Loucy (cell line): ENCODE measurements around the gene SLAIN1.

Experiments
- H2AFZ ChIP-seq: fragments of 200-600 bp; sonication (generic); 2 replicates; pipeline ENCODE4 v1.6.0; 2016; ENCODE audit warnings: antibody characterized with exemption, mild to moderate bottlenecking, low read length, moderate library complexity
- H3F3A ChIP-seq: fragments of 200-600 bp; 2 replicates; pipeline ENCODE4 v1.6.0; 2016; ENCODE audit warnings: antibody characterized with exemption, low read depth, mild to moderate bottlenecking
- H3K27me3 ChIP-seq: fragments of 200-600 bp; sonication (generic); 2 replicates; pipeline ENCODE4 v1.6.1; 2014; ENCODE audit warnings: low read length, mild to moderate bottlenecking; ENCODE audit not compliant: insufficient read depth, poor library complexity, severe bottlenecking
- H3K36me3 ChIP-seq: fragments of 200-600 bp; sonication (generic); 2 replicates; pipeline ENCODE4 v1.6.1; 2016; ENCODE audit warnings: low read length; ENCODE audit not compliant: insufficient read depth
- H3K4me1 ChIP-seq: fragments of 200-600 bp; sonication (generic); 2 replicates; pipeline ENCODE4 v1.5.1; 2014; ENCODE audit warnings: low read length, mild to moderate bottlenecking; ENCODE audit not compliant: insufficient read depth, poor library complexity, severe bottlenecking
- H3K4me2 ChIP-seq: fragments of 200-600 bp; sonication (generic); 2 replicates; pipeline ENCODE4 v1.6.0; 2014; ENCODE audit warnings: antibody characterized with exemption, low read length, low read depth, mild to moderate bottlenecking; ENCODE audit not compliant: poor library complexity, severe bottlenecking
- H3K4me3 ChIP-seq: fragments of 200-600 bp; sonication (generic); 2 replicates; pipeline ENCODE4 v1.5.1; 2014; ENCODE audit warnings: low read length, mild to moderate bottlenecking, mixed read lengths; ENCODE audit not compliant: poor library complexity, severe bottlenecking
- H3K79me2 ChIP-seq: fragments of 200-600 bp; sonication (generic); 2 replicates; pipeline ENCODE4 v1.6.1; 2014; ENCODE audit warnings: low read length; ENCODE audit not compliant: insufficient read depth
- H3K9ac ChIP-seq: fragments of 200-600 bp; sonication (generic); 2 replicates; pipeline ENCODE4 v1.6.0; 2014; ENCODE audit warnings: mild to moderate bottlenecking, low read depth, low read length, moderate library complexity; ENCODE audit not compliant: poor library complexity, severe bottlenecking
- H3K9me2 ChIP-seq: fragments of 200-600 bp; sonication (generic); replicated peaks from 2 replicates; pipeline ENCODE4 v1.6.1; 2016; ENCODE audit warnings: low read depth, low read length, mixed read lengths
- H3K9me3 ChIP-seq: fragments of 200-600 bp; sonication (generic); 2 replicates; pipeline ENCODE4 v1.6.1; 2014; ENCODE audit warnings: mild to moderate bottlenecking, antibody characterized with exemption, low read length, low read depth; ENCODE audit not compliant: insufficient read depth
- H4K20me1 ChIP-seq: fragments of 200-600 bp; sonication (generic); 2 replicates; pipeline ENCODE4 v1.6.0; 2014; ENCODE audit warnings: antibody characterized with exemption, low read length, mild to moderate bottlenecking; ENCODE audit not compliant: insufficient read depth, poor library complexity, severe bottlenecking
- EZH2phosphoT487 ChIP-seq: fragments of 200-600 bp; IDR thresholded peaks from 2 replicates; pipeline ENCODE4 v1.6.1; 2018; ENCODE audit warnings: antibody characterized with exemption, mild to moderate bottlenecking, moderate library complexity, borderline replicate concordance
- TF ChIP-seq, protein P1 (sequence below): fragments of 200-600 bp; sonication (generic); conservative IDR thresholded peaks from 2 replicates; pipeline ENCODE4 v1.5.1; 2014; ENCODE audit warnings: mild to moderate bottlenecking, antibody characterized with exemption, low read length

Gene SLAIN1

DNA sequence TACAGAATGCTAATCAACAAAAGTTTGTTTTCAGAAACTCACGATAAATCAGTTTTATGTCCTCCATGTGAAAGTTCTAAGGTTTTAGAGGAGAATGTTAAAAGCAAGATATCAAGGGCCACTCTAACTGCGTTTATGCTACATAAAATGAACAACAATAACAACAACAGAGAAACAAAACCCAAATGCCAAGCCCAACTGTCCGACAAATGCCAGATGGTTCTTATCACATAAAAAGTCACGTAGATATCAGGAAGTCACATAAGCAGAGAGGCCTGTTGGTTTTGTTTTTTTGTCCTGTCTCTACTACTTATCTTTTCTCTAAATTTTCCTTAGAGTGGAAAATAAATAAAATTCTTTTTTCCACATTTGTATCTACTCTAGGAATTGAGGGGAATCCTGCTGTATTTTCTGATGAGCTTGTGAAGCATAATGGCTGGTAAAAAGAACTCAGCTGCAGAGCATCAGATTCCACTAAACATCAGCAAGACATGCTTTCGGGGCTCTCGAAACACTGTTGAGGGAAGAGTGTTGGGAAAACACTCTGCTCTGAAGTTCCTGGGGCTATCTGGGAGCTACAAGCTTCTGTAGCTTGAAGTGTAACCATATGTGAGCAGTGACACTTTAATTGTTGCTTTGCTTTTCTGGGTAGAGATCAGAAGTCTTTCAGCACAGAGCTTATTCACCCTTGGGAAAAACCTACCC, 110.1 kb downstream of the SLAIN1 start:
- Histone ChIP-seq H3F3A (no peaks in the 10 kb centered on the region), H3K4me3 (no peak overlapping the region), H3K9me3 (no peaks in the 10 kb centered on the region), H3K36me3 (no peaks in the 10 kb centered on the region), H2AFZ (no peak overlapping the region), H3K9me2 (no peaks in the 10 kb centered on the region), H3K27me3 (no peaks in the 10 kb centered on the region), H3K79me2 (no peaks in the 10 kb centered on the region), H3K9ac (no peak overlapping the region), H3K4me1 (peaks cover 7% of the 10 kb centered on the region), H3K4me2 (no peak overlapping the region), H4K20me1 (no peaks in the 10 kb centered on the region)
- TF ChIP-seq, protein P1, sequence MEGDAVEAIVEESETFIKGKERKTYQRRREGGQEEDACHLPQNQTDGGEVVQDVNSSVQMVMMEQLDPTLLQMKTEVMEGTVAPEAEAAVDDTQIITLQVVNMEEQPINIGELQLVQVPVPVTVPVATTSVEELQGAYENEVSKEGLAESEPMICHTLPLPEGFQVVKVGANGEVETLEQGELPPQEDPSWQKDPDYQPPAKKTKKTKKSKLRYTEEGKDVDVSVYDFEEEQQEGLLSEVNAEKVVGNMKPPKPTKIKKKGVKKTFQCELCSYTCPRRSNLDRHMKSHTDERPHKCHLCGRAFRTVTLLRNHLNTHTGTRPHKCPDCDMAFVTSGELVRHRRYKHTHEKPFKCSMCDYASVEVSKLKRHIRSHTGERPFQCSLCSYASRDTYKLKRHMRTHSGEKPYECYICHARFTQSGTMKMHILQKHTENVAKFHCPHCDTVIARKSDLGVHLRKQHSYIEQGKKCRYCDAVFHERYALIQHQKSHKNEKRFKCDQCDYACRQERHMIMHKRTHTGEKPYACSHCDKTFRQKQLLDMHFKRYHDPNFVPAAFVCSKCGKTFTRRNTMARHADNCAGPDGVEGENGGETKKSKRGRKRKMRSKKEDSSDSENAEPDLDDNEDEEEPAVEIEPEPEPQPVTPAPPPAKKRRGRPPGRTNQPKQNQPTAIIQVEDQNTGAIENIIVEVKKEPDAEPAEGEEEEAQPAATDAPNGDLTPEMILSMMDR: no peak
- TF ChIP-seq EZH2phosphoT487: no peak

DNA sequence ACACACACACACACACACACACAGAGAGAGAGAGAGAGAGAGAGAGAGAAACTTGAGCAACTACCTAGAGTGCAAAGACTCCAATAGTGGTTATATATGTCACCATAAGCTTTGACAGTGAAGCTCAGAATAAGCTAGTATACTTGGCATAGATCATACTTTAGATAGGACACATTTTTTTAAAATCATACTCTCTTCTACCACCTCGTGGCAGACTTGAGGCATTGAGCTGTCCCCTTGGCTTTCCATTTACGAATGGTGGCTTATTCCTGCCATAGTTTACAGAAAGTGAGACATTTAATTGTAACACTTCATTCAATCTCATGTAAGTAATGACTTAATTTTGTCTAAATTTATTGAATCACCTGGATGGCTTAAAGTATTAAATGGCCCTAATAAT, 112.9 kb downstream of the SLAIN1 start:
- Histone ChIP-seq H3K4me2 (peak overlapping the region; percentile 53), H3K9ac (no peak overlapping the region), H3F3A (no peaks in the 10 kb centered on the region), H3K4me1 (peaks cover 7% of the 10 kb centered on the region), H3K9me3 (no peaks in the 10 kb centered on the region), H3K79me2 (no peaks in the 10 kb centered on the region), H3K9me2 (no peaks in the 10 kb centered on the region), H2AFZ (no peak overlapping the region), H3K4me3 (peak overlapping the region; percentile 19), H4K20me1 (no peaks in the 10 kb centered on the region), H3K36me3 (no peaks in the 10 kb centered on the region), H3K27me3 (no peaks in the 10 kb centered on the region)
- TF ChIP-seq, protein P1: peak; percentile 64
- TF ChIP-seq EZH2phosphoT487: no peak

DNA sequence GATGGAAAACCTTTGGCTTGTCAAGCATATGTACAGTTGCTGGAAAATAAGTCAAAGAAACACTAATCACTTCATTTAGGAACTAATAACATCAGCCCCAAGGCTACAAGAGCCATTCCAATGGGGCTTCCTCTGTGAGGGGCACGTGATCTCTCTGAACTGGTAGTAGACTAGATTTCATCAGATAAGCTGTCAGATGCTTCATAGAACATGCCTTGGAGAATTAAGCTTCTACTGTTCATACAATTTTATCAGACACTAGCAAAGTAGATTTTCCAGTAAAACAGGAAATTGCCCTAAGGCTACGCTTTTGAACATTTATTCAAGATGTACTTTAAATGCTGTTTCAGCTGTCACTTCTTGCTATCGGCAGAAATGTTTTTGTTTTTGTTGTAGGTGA, 113.4 kb downstream of the SLAIN1 start:
- H3K9me3 ChIP-seq: no peaks in the 10 kb centered on the region
- H4K20me1 ChIP-seq: no peaks in the 10 kb centered on the region
- peak overlapping the region; percentile 19 for H3K4me3 ChIP-seq
- H3F3A ChIP-seq: no peaks in the 10 kb centered on the region
- H3K27me3 ChIP-seq: peaks cover 4% of the 10 kb centered on the region
- TF ChIP-seq EZH2phosphoT487: no peak
- TF ChIP-seq, protein P1: no peak
- H3K9me2 ChIP-seq: no peaks in the 10 kb centered on the region
- peak overlapping the region; percentile 53 for H3K4me2 ChIP-seq
- no peaks in the 10 kb centered on the region for H3K79me2 ChIP-seq
- no peaks in the 10 kb centered on the region for H3K36me3 ChIP-seq
- H3K4me1 ChIP-seq: peaks cover 7% of the 10 kb centered on the region
- no peak overlapping the region for H3K9ac ChIP-seq
- H2AFZ ChIP-seq: no peak overlapping the region
